GM18511 (cell line): ENCODE results near the gene CCDC170.
"Not testable (repeated sequence)": the region's sequence is repeated elsewhere in the genome, so short reads cannot be mapped to it uniquely, and the experiment has no call there.

ENCODE experiments used
- ATAC-seq: cut with Tn5 transposase; IDR thresholded peaks from one replicate; pipeline ENCODE4 v1.9.1; 2021; ENCODE audit warnings: mild to moderate bottlenecking, moderate library complexity; ENCODE audit not compliant: unreplicated experiment

Gene CCDC170

GRCh38 chr6:151493161-151493803 lies 535 bp upstream of the CCDC170 start:
- ATAC-seq, result no peak

- ATAC-seq, result no peak
These were observed 568 bp downstream of the CCDC170 start for GRCh38 chr6:151494235-151494935.

- no peak for ATAC-seq
These were observed 1.1 kb downstream of the CCDC170 start for GRCh38 chr6:151494936-151495320.

- ATAC-seq, result no peak
These were observed 1.6 kb downstream of the CCDC170 start for GRCh38 chr6:151495380-151495779.

GRCh38 chr6:151497905-151498304 lies 4.1 kb downstream of the CCDC170 start:
- ATAC-seq, result peak; percentile 29

GRCh38 chr6:151498327-151498726 lies 4.5 kb downstream of the CCDC170 start:
- peak; percentile 69 for ATAC-seq

- ATAC-seq, result no peak
These were observed 5.7 kb downstream of the CCDC170 start for GRCh38 chr6:151499551-151499950.

- ATAC-seq, result no peak
These were observed 7.8 kb downstream of the CCDC170 start for GRCh38 chr6:151501511-151502136.

- ATAC-seq, result no peak
These were observed 8.7 kb downstream of the CCDC170 start for GRCh38 chr6:151502499-151502898.

- ATAC-seq, result no peak
These were observed 12.9 kb downstream of the CCDC170 start for GRCh38 chr6:151506761-151507160.

GRCh38 chr6:151509048-151509447 lies 15.2 kb downstream of the CCDC170 start:
- ATAC-seq, result no peak

GRCh38 chr6:151512481-151512880 lies 18.7 kb downstream of the CCDC170 start:
- no peak for ATAC-seq

- ATAC-seq, result no peak
These were observed 20.3 kb downstream of the CCDC170 start for GRCh38 chr6:151514000-151514730.

GRCh38 chr6:151518992-151519391 lies 25.2 kb downstream of the CCDC170 start:
- ATAC-seq, result not testable (repeated sequence)

- ATAC-seq, result no peak
These were observed 29.2 kb downstream of the CCDC170 start for GRCh38 chr6:151523034-151523433.

GRCh38 chr6:151524059-151524458 lies 30.2 kb downstream of the CCDC170 start:
- ATAC-seq, result no peak

GRCh38 chr6:151534576-151534975 lies 40.8 kb downstream of the CCDC170 start:
- no peak for ATAC-seq

- no peak for ATAC-seq
These were observed 41.8 kb downstream of the CCDC170 start for GRCh38 chr6:151535476-151536187.

GRCh38 chr6:151536188-151536479 lies 42.3 kb downstream of the CCDC170 start:
- ATAC-seq, result no peak

GRCh38 chr6:151537556-151537955 lies 43.7 kb downstream of the CCDC170 start:
- ATAC-seq, result no peak
